GM19452 (cell line): Measurements from ENCODE around the gene ZNF662.
"Not testable (repeated sequence)": the region's sequence is repeated elsewhere in the genome, so short reads cannot be mapped to it uniquely, and the experiment has no call there.

Source experiments
- ATAC-seq: cut with Tn5 transposase; IDR thresholded peaks from one replicate; pipeline ENCODE4 v1.9.1; 2021; ENCODE audit not compliant: unreplicated experiment

ZNF662 gene

GRCh38 chr3:42906070-42906847 is at the start of gene ZNF662:
Gene ZNF662 (plus strand): TSS chr3:42906142. CDS start chr3:42908115, 1,973 bp downstream.
- no peak for ATAC-seq

GRCh38 chr3:42856544-42856943 is 49.4 kb upstream of the ZNF662 start:
- ATAC-seq = no peak

GRCh38 chr3:42864321-42864950 is 41.5 kb upstream of the ZNF662 start:
- no peak for ATAC-seq

- no peak for ATAC-seq
Measured at GRCh38 chr3:42865256-42865655, 40.7 kb upstream of the ZNF662 start.

GRCh38 chr3:42867138-42867537 is 38.8 kb upstream of the ZNF662 start:
- no peak for ATAC-seq

- ATAC-seq = no peak
Measured at GRCh38 chr3:42868841-42869240, 37.1 kb upstream of the ZNF662 start.

GRCh38 chr3:42871592-42872196 is 34.2 kb upstream of the ZNF662 start:
- ATAC-seq = no peak

GRCh38 chr3:42872718-42873117 is 33.2 kb upstream of the ZNF662 start:
- no peak for ATAC-seq

GRCh38 chr3:42873221-42873982 is 32.5 kb upstream of the ZNF662 start:
- ATAC-seq = no peak

- no peak for ATAC-seq
Measured at GRCh38 chr3:42874749-42875148, 31.2 kb upstream of the ZNF662 start.

- ATAC-seq = no peak
Measured at GRCh38 chr3:42875325-42876151, 30.4 kb upstream of the ZNF662 start, which contains the start of gene CYP8B1. Gene CYP8B1 (minus strand): TSS chr3:42875879. CDS start chr3:42875816, 63 bp downstream.

GRCh38 chr3:42876401-42876800 is 29.5 kb upstream of the ZNF662 start:
- no peak for ATAC-seq

- ATAC-seq = no peak
Measured at GRCh38 chr3:42876940-42877720, 28.8 kb upstream of the ZNF662 start.

GRCh38 chr3:42877881-42878280 is 28.1 kb upstream of the ZNF662 start:
- ATAC-seq = no peak

GRCh38 chr3:42880183-42880582 is 25.8 kb upstream of the ZNF662 start:
- ATAC-seq = no peak

- ATAC-seq = peak; percentile 93
Measured at GRCh38 chr3:42880601-42881451, 25.1 kb upstream of the ZNF662 start.

GRCh38 chr3:42883251-42883930 is 22.6 kb upstream of the ZNF662 start:
- not testable (repeated sequence) for ATAC-seq

GRCh38 chr3:42884324-42884723 is 21.6 kb upstream of the ZNF662 start:
- no peak for ATAC-seq
